HS-27A (cell line): ENCODE data around the gene LRP1B.

Experiments used
- DNase-seq: peaks from one replicate; pipeline ENCODE4 v3.0.0-alpha.2; 2012; ENCODE audit warnings: low read depth, missing footprints

Gene LRP1B

GRCh38 chr2:140621583-140622362 is 1509.0 kb downstream of the LRP1B start:
- DNase-seq = no peak

- DNase-seq = no peak
Observed at GRCh38 chr2:140604788-140605187, 1526.0 kb downstream of the LRP1B start.

GRCh38 chr2:140604096-140604495 is 1526.7 kb downstream of the LRP1B start:
- DNase-seq = no peak

GRCh38 chr2:140603416-140603815 is 1527.4 kb downstream of the LRP1B start:
- no peak for DNase-seq

- DNase-seq = no peak
Observed at GRCh38 chr2:140601801-140602200, 1529.0 kb downstream of the LRP1B start.

GRCh38 chr2:140601342-140601741 is 1529.5 kb downstream of the LRP1B start:
- DNase-seq = no peak

GRCh38 chr2:140600116-140600515 is 1530.7 kb downstream of the LRP1B start:
- DNase-seq = peak; percentile 9

- DNase-seq = no peak
Observed at GRCh38 chr2:140597836-140598235, 1533.0 kb downstream of the LRP1B start.

- DNase-seq = no peak
Observed at GRCh38 chr2:140597205-140597604, 1533.6 kb downstream of the LRP1B start.

GRCh38 chr2:140596447-140596846 is 1534.4 kb downstream of the LRP1B start:
- DNase-seq = no peak

GRCh38 chr2:140595107-140595506 is 1535.7 kb downstream of the LRP1B start:
- no peak for DNase-seq

- no peak for DNase-seq
Observed at GRCh38 chr2:140593132-140593531, 1537.7 kb downstream of the LRP1B start.

GRCh38 chr2:140589696-140590095 is 1541.1 kb downstream of the LRP1B start:
- no peak for DNase-seq

GRCh38 chr2:140589273-140589672 is 1541.5 kb downstream of the LRP1B start:
- DNase-seq = no peak

GRCh38 chr2:140586379-140586778 is 1544.4 kb downstream of the LRP1B start:
- DNase-seq = no peak

- no peak for DNase-seq
Observed at GRCh38 chr2:140585016-140585415, 1545.8 kb downstream of the LRP1B start.

GRCh38 chr2:140584471-140584870 is 1546.3 kb downstream of the LRP1B start:
- DNase-seq = no peak

- DNase-seq = no peak
Observed at GRCh38 chr2:140580532-140581151, 1550.2 kb downstream of the LRP1B start.

GRCh38 chr2:140577453-140577852 is 1553.4 kb downstream of the LRP1B start:
- DNase-seq = no peak

- DNase-seq = no peak
Observed at GRCh38 chr2:140567734-140568133, 1563.1 kb downstream of the LRP1B start.

- no peak for DNase-seq
Observed at GRCh38 chr2:140565756-140566155, 1565.1 kb downstream of the LRP1B start.

GRCh38 chr2:140555701-140556100 is 1575.1 kb downstream of the LRP1B start:
- DNase-seq = no peak

GRCh38 chr2:140552634-140553033 is 1578.2 kb downstream of the LRP1B start:
- no peak for DNase-seq

- no peak for DNase-seq
Observed at GRCh38 chr2:140551287-140551686, 1579.5 kb downstream of the LRP1B start.
